Measurements from ENCODE around the gene PRR20G. TPM values are rescaled to one million over a fixed set of nuclear protein-coding genes. Genes with fewer than 3 reads are reported as not detected.
"Not testable (repeated sequence)": the region's sequence is repeated elsewhere in the genome, so short reads cannot be mapped to it uniquely, and the experiment has no call there.

PRR20G gene
- total RNA-seq, 1 experiment from 2014 or later, result not detected

GRCh38 chr3:127299276-127299675 is 11.4 kb upstream of the PRR20G start:
- DNase-seq (ENCODE audit: low read depth), result no peak

- DNase-seq (ENCODE audit: low read depth), result no peak
Measured at GRCh38 chr3:127296959-127297358, 9.1 kb upstream of the PRR20G start.

- no peak for DNase-seq (ENCODE audit: low read depth)
Measured at GRCh38 chr3:127296166-127296565, 8.3 kb upstream of the PRR20G start.

GRCh38 chr3:127293650-127294049 is 5.8 kb upstream of the PRR20G start:
- DNase-seq (ENCODE audit: low read depth), result not testable (repeated sequence)

GRCh38 chr3:127291611-127292010 is 3.8 kb upstream of the PRR20G start:
- DNase-seq (ENCODE audit: low read depth), result no peak

- no peak for DNase-seq (ENCODE audit: low read depth)
Measured at GRCh38 chr3:127291114-127291513, 3.3 kb upstream of the PRR20G start.

- no peak for DNase-seq (ENCODE audit: low read depth)
Measured at GRCh38 chr3:127289706-127290575, 2.1 kb upstream of the PRR20G start.

- DNase-seq (ENCODE audit: low read depth), result no peak
Measured at GRCh38 chr3:127288921-127289705, 1.3 kb upstream of the PRR20G start.

GRCh38 chr3:127288343-127288742 is 497 bp upstream of the PRR20G start:
- no peak for DNase-seq (ENCODE audit: low read depth)

- peak; percentile 35 for DNase-seq (ENCODE audit: low read depth)
Measured at GRCh38 chr3:127286571-127287140, 1.2 kb downstream of the PRR20G start.

GRCh38 chr3:127284258-127284657 is 3.6 kb downstream of the PRR20G start:
- DNase-seq (ENCODE audit: low read depth), result no peak

GRCh38 chr3:127277561-127277960 is 10.3 kb downstream of the PRR20G start:
- no peak for DNase-seq (ENCODE audit: low read depth)

GRCh38 chr3:127276995-127277394 is 10.9 kb downstream of the PRR20G start:
- no peak for DNase-seq (ENCODE audit: low read depth)

GRCh38 chr3:127276396-127276795 is 11.4 kb downstream of the PRR20G start:
- DNase-seq (ENCODE audit: low read depth), result no peak

GRCh38 chr3:127275287-127275781 is 12.5 kb downstream of the PRR20G start:
- DNase-seq (ENCODE audit: low read depth), result peak; percentile 10

GRCh38 chr3:127274200-127274760 is 13.6 kb downstream of the PRR20G start:
- DNase-seq (ENCODE audit: low read depth), result no peak

GRCh38 chr3:127273206-127273605 is 14.6 kb downstream of the PRR20G start:
- no peak for DNase-seq (ENCODE audit: low read depth)

GRCh38 chr3:127266186-127266585 is 21.7 kb downstream of the PRR20G start:
- DNase-seq (ENCODE audit: low read depth), result no peak

GRCh38 chr3:127265581-127265981 is 22.3 kb downstream of the PRR20G start:
- DNase-seq (ENCODE audit: low read depth), result no peak

GRCh38 chr3:127264794-127265514 is 22.9 kb downstream of the PRR20G start:
- DNase-seq (ENCODE audit: low read depth), result no peak

GRCh38 chr3:127264292-127264691 is 23.6 kb downstream of the PRR20G start:
- no peak for DNase-seq (ENCODE audit: low read depth)
